HG03354 (cell line): ENCODE measurements around the gene MT1A.
"Not testable (repeated sequence)": the region's sequence is repeated elsewhere in the genome, so short reads cannot be mapped to it uniquely, and the experiment has no call there.

Experiments
- ATAC-seq: cut with Tn5 transposase; IDR thresholded peaks from one replicate; pipeline ENCODE4 v1.9.1; 2021; ENCODE audit warnings: mild to moderate bottlenecking; ENCODE audit not compliant: unreplicated experiment, poor library complexity, severe bottlenecking

Gene MT1A

DNA sequence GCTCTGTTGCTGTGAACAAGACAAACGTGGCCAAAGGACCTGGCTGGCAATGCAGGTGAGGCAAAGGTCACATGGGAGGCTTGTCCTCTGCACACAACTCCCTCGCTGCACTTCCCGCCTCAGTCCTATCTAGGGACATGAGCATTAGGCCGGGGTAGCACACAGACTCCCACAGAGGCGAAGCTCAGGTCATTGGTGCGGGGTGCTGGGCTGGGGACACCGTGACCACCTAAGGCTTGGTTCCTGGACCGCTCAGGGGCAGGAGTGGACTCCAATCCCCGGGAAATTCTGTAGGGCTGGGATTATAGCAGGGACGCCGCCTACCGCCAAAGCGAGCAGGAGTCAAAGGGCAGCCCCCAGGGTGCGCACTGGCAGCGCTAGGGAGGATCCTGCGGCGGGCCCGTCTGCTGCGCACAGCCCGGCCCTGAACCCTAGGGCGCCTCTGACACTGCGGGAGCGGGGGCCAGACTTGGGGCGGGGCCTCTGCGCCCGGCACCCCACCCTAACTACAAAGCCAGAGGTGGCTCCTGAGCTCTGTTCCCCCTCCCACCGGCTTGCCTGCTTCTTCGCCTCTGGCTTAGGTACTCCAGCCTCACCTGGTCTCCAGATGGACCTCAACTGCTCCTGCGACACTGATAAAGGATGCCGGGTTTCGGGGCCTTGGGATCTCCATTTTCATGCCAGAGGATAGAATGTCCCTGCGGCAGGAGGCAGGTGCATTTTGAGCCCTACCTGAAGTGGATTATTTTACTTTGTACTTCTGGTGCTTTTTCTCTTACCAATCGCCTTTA, 9.4 kb downstream of the MT1A start:
- no peak for ATAC-seq

GRCh38 chr16:56649271-56649670, 10.8 kb downstream of the MT1A start:
- no peak for ATAC-seq

DNA sequence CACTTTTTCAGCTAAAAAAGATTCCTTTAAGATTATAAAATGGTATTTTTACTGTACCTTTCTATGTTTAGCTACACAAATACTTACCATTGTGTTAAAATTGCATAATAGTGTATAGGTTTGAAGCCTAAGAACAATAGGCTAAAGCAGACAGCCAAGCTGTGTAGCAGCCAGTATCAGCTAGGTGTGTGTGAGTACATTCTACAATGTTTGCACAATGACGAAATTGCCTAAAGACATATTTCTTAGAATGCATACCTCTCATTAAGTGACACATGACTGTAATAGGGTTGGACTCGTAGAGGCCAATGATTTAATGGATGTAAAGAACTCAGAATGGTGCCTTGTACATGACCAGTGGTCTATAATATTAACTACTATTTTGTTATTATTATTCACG, 11.4 kb downstream of the MT1A start:
- no peak for ATAC-seq

- no peak for ATAC-seq
These were observed 13.1 kb downstream of the MT1A start, which contains the start of gene MT1B for GRCh38 chr16:56651586-56651985. TSS of gene MT1B (plus strand) at chr16:56651886. CDS start at chr16:56651954, 68 bp downstream.

DNA sequence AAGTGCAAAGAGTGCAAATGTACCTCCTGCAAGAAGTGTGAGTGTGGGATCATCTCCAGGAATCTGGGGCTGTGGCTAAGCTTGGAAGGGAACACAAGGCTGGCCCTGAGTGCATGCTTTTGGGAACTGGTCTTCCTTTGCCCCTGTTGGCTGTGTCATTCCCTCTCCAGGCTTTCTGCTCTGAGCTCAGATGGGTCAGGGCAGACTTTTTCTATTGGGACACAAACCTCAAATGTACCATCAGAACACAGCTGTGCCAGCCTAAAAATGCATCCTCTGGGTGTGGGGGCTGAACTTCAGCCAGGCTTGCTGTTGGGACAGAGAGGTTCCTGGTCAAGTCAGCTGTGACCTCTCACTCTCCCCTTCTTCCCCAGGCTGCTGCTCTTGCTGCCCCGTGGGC, 14.1 kb downstream of the MT1A start:
- no peak for ATAC-seq

GRCh38 chr16:56653218-56653617, 14.8 kb downstream of the MT1A start:
- no peak for ATAC-seq

DNA sequence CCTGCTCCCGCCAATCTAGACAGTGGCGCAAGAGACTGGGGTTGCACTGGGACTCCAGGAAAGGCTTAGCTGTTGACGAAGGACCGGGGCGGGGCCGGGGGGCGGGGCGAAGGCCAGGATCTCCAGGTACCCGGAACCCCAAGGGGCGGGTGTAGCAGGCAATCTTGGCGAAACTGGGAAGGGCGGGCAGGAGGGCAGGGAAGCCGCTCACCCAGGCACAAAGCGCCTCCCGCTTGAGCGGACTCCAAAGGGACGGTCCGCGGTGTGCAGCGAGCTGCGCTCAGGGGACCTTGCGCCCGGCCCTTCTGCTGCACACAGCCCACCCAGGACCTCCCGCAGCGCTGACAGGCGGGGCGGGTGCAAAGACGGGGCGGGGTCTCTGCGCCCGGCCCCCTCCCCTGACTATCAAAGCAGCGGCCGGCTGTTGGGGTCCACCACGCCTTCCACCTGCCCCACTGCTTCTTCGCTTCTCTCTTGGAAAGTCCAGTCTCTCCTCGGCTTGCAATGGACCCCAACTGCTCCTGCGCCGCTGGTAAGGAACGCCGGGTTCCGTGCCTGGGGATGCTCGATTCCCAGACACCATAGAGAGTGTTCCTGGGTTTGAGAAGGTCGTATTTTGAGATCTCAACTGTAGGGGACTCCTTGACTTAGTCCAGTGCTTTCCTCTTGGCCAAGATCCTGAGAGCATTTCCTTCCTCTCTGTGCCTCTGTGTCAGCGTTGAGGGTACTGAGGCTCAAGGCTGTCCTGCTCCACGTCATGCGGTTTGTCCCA, 19.3 kb downstream of the MT1A start, which contains the start of gene MT1F:
TSS of gene MT1F (plus strand) at position 405 of the 772 bp plus-strand sequence. CDS start at position 505, 100 bp downstream.
- ATAC-seq = no peak

- ATAC-seq = no peak
These were observed 19.9 kb downstream of the MT1A start for GRCh38 chr16:56658327-56658875.

DNA sequence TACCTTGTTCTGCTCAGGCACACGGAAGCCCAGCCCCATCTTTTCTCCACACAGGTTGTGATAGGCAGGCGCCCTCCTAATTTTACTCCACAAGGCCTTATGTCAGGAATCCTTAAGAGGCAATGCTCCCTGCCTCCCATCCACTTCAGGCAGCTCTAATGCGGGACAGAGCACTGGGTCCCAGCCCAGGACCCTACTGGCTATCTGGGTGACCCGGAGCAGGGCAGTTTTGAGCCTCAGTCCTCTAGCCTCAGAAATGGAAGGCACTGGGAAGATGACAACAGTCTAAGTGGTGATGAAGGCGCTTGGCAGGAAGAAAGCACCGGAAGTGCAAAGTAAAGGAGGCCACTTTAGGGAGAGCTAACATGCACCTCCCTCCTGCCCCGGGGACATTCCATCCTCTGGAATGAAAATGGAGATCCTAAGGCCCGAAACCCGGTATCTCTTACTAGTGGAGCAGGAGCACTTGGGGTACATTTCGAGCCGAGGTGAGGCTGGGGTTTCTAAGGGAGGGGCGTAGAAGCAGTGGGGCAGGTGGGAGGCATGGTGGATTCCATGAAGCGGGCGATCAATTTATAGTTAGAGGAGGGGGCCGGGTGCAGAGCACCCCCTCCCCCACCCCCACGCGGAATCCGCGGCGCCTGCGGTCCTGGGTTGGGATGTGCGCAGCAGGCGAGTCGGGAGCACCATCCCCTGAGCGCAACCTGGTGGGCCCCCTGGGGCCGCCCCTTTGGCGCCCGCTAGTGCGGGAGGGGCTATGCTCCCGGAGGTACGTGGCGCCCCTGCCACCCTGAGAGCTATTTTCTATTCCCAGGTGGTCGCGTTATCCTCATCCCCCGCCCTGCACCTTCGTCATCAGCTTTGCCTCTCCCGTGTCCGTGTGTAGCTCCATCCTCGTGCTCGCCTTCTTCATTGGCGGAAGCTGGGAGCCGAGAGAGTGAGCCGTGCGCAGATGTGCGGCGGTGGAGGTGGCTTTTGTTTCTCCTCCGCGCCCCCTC, 24.2 kb downstream of the MT1A start:
- no peak for ATAC-seq

DNA sequence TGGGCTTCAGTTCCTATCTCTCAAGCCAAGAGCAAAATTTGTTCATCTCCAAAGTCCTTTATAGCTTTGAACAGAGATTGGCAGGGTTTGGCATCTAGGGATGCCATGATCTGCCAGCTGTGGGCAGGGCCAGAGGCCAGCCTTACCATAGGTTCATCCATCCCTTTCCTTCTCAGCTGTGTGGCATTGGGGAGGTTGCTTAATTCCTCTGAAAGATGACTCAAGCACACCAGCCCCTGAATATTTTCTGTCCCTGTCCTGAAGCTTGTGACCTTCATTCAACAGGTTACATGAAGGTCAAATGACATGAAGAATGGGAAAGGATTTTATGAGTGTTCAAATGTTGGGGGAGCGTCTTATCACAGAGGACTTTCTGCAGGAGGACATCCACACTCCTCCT, 26.0 kb downstream of the MT1A start:
- ATAC-seq = no peak

DNA sequence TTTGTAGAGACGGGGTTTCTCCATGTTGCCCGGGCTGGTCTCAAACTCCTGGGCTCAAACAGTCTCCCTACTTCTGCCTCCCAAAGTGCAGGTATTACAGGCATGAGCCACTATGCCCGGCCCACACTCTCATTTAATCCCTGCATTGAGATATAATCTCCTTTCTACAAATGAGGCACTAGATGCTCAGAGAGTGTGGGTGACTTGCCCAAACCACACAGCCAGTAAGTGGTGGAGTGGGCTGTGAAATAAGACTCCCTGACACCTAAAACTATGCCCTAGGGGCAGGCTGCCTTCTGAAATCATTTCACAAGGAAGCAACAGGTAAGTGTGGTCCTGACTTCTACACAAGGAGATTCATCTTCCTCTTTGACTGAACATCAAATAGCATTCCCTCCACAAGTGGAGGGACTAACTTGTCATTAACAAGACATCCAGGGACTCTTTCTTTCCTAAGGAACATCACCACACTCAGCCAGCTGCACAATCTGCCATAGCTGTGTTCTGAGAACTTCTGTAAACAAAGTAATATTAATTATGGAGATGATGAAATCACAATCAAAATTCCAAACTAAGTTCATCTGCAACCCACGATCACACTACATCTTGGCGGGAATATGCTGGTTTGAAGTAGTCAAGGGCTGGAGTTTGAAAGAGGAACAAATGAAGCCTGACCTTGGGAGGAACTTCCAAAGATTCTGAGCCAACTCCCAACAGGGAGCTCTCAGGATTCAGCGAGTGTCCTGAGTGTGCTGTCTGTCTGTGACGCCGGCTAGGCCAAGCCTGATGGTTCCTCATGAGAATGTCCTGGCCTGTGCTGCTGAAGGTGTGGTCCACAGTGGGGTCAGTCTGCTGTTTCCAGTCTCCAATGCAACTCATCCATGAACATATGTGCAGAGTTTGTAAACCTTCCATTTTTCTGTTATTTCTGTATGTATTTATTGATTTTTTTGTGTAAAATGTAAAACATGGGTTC, 27.1 kb downstream of the MT1A start:
- not testable (repeated sequence) for ATAC-seq

- ATAC-seq = no peak
These were observed 29.4 kb downstream of the MT1A start, which contains the start of gene MT1G for GRCh38 chr16:56667581-56668571. TSS of gene MT1G (minus strand) at chr16:56668065. CDS start at chr16:56667993, 72 bp downstream.

- no peak for ATAC-seq
These were observed 30.8 kb downstream of the MT1A start, which contains the start of gene MT1H for GRCh38 chr16:56669005-56669839. TSS of gene MT1H (plus strand) at chr16:56669814. CDS start at chr16:56669885, 71 bp downstream.

DNA sequence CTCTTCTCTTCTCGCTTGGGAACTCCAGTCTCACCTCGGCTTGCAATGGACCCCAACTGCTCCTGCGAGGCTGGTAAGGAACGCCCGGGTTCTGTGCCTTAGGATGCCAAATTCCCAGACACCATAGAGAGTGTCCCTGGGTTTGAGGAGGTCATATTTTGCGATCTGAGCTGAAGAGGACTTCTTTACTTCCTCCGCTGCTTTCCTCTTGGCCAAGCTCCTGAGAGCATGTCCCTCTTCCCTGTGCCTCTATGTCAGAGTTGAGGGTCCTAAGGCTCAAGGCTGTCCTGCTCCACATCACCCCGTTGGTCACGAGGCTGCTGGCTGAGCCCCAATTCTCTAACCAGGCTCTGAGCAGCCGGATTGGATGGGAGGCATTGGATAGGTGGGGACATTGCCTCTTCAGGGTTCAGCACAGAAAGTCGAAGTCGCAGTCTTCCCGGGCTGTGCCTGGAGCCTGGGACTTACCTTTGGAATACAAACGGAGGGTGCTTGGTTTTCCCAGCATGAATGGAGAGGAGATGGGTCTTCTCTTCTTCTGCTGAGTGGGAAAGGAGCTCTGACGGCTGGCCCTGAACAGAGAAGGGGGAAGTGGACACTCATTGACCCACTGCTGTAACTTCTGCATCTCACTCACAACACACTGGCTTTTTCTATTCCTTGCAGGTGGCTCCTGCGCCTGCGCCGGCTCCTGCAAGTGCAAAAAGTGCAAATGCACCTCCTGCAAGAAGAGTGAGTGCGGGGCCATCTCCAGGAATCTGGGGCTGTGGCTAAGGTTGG, 31.6 kb downstream of the MT1A start:
- no peak for ATAC-seq

- no peak for ATAC-seq
These were observed 32.1 kb downstream of the MT1A start for GRCh38 chr16:56670620-56670934.

GRCh38 chr16:56671691-56672090, 33.2 kb downstream of the MT1A start:
- ATAC-seq = not testable (repeated sequence)
